ENCODE results near the gene MICAL2. TPM values are rescaled to one million over a fixed set of nuclear protein-coding genes. Genes with fewer than 3 reads are reported as not detected.

MICAL2 gene
- total and polyA plus RNA-seq, 2 of the 8 experiments (the other 6 are each of a cell fraction or from before 2014, with no cell fraction given), result 1.3 to 4.1 TPM

GRCh38 chr11:12154871-12155668, 44.7 kb downstream of the MICAL2 start:
- H3K56ac ChIP-seq (replicated peaks; ENCODE audit: insufficient read length, low read depth, low read length), result no peak overlapping the region
- FAIRE-seq, result no peak
- no peaks in the 10 kb centered on the region for H3K36me3 ChIP-seq (ENCODE audit: control insufficient read depth in 2 of 4, insufficient read depth in 4 of 4, low read length in 3 of 4)
- CTCF ChIA-PET (ENCODE audit: partially characterized antibody), result interaction anchor here (1.0 to 2.4 kb wide), 4 partner anchors 10 to 82 kb away, joined by 3 to 9 read pairs (median 4); no protein-coding TSS in a partner anchor
- no peak overlapping the region for H3K14ac ChIP-seq (ENCODE audit: insufficient read length)
- no peak overlapping the region for H3K18ac ChIP-seq (ENCODE audit: extremely low read depth, low read length)
- no peak overlapping the region for H3K9ac ChIP-seq (replicated peaks in 1 of 4; ENCODE audit: extremely low read depth in 1 of 4, low read depth in 3 of 4, low read length in 3 of 4)
- no peak overlapping the region for H2BK12ac ChIP-seq (ENCODE audit: low read depth, low read length)
- POLR2A ChIA-PET (ENCODE audit: partially characterized antibody), result no interaction called here
- no peak overlapping the region for H2BK20ac ChIP-seq (ENCODE audit: low read length)
- H3K27me3 ChIP-seq (replicated peaks in 1 of 4; ENCODE audit: control insufficient read depth in 3 of 4, extremely low read depth in 1 of 4, insufficient read depth in 3 of 4, low read length in 3 of 4), result no peaks in the 10 kb centered on the region
- H3K4me3 ChIP-seq (ENCODE audit: extremely low read depth in 1 of 4, insufficient read depth in 2 of 4, low read depth in 3 of 4, low read length in 4 of 4), result no peak overlapping the region
- no peak overlapping the region for H3K27ac ChIP-seq (ENCODE audit: low read depth, low read length)
- H3K4me1 ChIP-seq (replicated peaks in 1 of 4; ENCODE audit: control insufficient read depth in 3 of 4, insufficient read depth in 4 of 4, low read length in 3 of 4), result no peaks in the 10 kb centered on the region
- H4K8ac ChIP-seq (ENCODE audit: extremely low read depth, insufficient read depth, low read length), result no peak overlapping the region
- H2BK5ac ChIP-seq (ENCODE audit: low read depth, low read length), result no peak overlapping the region
- H4K20me1 ChIP-seq (replicated peaks in 1 of 2; ENCODE audit: control insufficient read depth in 1 of 2, insufficient read depth in 2 of 2, low read length in 2 of 2), result no peaks in the 10 kb centered on the region
- H2AK5ac ChIP-seq (ENCODE audit: low read depth, low read length), result no peak overlapping the region
- 91% methylated on average over 6 of the region's 6 CpGs; no CpG with 5 or more reads in 1 of the 2 experiments for WGBS, 2 experiments (ENCODE audit: extremely low coverage in 1 of 2, insufficient coverage in 1 of 2, insufficient read length in 1 of 2, insufficient replicate concordance in 2 of 2, low coverage in 1 of 2, low lambda C conversion rate in 2 of 2, missing lambda C conversion rate in 1 of 2)
- H3K4me2 ChIP-seq (ENCODE audit: insufficient read depth in 1 of 2, low read depth in 2 of 2, low read length in 2 of 2), result no peak overlapping the region
- no peak overlapping the region for H4K91ac ChIP-seq (replicated peaks; ENCODE audit: insufficient read length, low read length)
- H3K79me2 ChIP-seq (ENCODE audit: control insufficient read depth in 1 of 2, insufficient read depth in 2 of 2, low read length in 2 of 2), result no peaks in the 10 kb centered on the region
- no peak overlapping the region for H4K5ac ChIP-seq (ENCODE audit: insufficient read length, low read depth, low read length)
- H2BK15ac ChIP-seq (ENCODE audit: low read length), result no peak overlapping the region
- H2AFZ ChIP-seq (ENCODE audit: low read length), result no peak overlapping the region
- no peaks in the 10 kb centered on the region for H3K9me3 ChIP-seq (ENCODE audit: insufficient read depth in 2 of 2, low read depth in 1 of 2, low read length in 1 of 2)
- H3K23me2 ChIP-seq (ENCODE audit: low read depth, low read length), result no peaks in the 10 kb centered on the region
- DNase-seq (ENCODE audit: low read depth in 1 of 2, low spot score in 2 of 2), result no peak
- TF ChIP-seq SIRT6 (IDR thresholded peaks at IDR 0.05; ENCODE audit: low read length) (no peak), RAD21 (IDR thresholded peaks at IDR 0.05 in 1 of 2, conservative IDR thresholded peaks at IDR 0.05 in 1 of 2; ENCODE audit: low read depth in 2 of 2, low read length in 2 of 2) (no peak), EP300 (IDR thresholded peaks at IDR 0.05; ENCODE audit: borderline replicate concordance in 1 of 2, low read depth in 2 of 2, low read length in 2 of 2) (no peak), CBX5 (IDR thresholded peaks at IDR 0.05; ENCODE audit: low read depth, low read length) (no peak), NANOG (IDR thresholded peaks at IDR 0.05; ENCODE audit: insufficient read depth, low read depth, low read length, poor library complexity, severe bottlenecking) (no peak), TEAD4 (IDR thresholded peaks at IDR 0.05; ENCODE audit: low read depth, low read length) (no peak), ASH2L (IDR thresholded peaks at IDR 0.05; ENCODE audit: low read length) (no peak)
- TF ChIP-seq, protein P1, sequence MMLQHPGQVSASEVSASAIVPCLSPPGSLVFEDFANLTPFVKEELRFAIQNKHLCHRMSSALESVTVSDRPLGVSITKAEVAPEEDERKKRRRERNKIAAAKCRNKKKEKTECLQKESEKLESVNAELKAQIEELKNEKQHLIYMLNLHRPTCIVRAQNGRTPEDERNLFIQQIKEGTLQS (IDR thresholded peaks at IDR 0.05; ENCODE audit: insufficient read depth, low read depth, low read length), result no peak
- H2BK120ac ChIP-seq (replicated peaks; ENCODE audit: low read depth, low read length), result no peak overlapping the region
- no peak overlapping the region for H3K23ac ChIP-seq (ENCODE audit: insufficient read length)
- H3K4ac ChIP-seq (replicated peaks; ENCODE audit: insufficient read length, low read depth, low read length), result no peak overlapping the region
- H3K79me1 ChIP-seq (ENCODE audit: low read depth, low read length), result no peaks in the 10 kb centered on the region

Data from H1 (cell line).